LNCAP (cell line): ENCODE data around the gene C10orf62.

ENCODE experiments used
- CTCF ChIP-seq: fragments of 450-650 bp; IDR thresholded peaks from 2 replicates; pipeline ENCODE4 v1.5.1; 2017; ENCODE audit warnings: mild to moderate bottlenecking

C10orf62 gene

DNA sequence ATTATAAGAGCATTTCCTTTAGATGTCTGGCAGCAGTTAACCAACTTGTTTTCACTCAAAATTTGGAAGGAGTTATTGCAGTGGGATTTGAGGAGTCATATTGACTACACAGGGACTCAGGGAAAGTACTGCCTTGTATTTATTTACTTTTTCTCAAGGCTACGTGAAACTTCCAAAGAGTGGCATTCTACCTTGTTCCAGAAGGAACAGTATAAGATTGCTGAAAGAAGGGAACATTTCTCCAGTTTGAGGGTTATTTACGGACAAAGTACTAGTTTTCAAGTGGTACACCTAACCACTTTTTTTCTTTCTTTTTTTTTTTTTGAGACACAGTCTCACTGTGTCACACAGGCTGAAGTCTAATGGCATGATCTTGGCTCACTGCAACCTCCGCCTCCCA lies 38.7 kb downstream of the C10orf62 start:
- no peak for TF ChIP-seq CTCF

DNA sequence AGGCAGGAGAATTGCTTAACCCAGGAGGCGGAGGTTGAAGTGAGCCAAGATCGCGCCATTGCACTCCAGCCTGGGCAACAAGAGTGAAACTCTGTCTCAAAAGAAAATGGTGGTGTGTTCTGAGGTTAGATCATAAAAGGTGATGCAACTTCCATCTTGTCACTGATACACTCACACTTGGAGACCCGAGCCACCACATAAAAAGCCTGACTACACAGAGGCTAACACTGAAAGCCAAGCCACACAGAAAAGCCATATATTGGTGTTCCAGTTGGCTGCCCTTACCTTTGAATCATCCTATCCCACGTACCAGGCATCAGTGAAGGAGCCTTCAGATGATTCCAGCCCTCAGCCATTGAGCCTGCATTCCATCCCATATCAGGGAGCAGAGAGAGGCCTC lies 39.8 kb downstream of the C10orf62 start:
- TF ChIP-seq CTCF = no peak

GRCh38 chr10:97631098-97631497 lies 41.6 kb downstream of the C10orf62 start:
- no peak for TF ChIP-seq CTCF

DNA sequence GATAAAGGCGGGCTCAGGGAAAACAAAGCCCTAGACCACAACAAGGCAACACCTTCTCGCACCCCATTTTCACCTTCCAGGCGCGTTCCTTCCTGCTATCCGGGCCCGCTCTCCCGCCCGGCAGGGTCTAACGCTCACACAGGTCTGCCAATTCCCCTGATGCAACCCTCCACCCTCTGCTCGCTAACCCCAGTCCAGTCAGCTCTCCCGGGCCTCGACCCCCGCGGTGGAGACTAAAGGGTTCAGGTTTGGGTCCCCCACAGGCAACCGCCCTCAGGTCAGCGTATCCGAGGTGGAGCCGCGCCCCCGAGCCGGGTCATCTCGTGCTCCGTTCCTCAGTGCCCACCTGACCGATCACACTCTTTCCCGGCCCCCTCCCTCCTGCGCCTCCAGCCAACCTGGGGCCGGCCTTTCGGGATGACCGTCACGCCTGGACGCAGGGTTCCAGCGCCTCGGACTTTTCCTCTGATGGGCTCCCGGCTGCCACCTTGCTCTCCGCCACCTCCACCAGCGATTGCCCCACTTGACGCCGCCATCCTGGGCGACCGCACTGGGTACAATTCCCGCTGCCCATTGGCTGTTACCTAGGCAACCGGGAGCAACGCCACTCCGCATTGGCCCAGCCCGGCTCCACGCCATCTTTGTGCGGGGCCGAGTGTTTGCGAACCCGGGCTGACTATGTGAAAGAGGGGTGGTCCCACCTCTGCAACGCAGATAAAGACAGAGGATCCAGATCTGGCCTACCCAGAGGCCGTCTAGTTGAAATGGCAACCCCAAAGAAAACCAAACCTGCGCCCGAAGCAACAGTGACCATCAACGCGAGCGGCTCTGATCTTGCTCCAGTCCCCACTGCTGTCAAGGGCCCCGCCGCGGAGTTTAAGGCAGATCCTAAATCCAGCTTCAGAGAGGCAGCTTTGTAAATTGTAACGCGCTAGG lies 43.7 kb downstream of the C10orf62 start, which contains the start of gene MORN4:
Gene MORN4 (minus strand): TSS at position 552 of the 936 bp plus-strand sequence. CDS start 13,847 bp downstream, outside the sequence.
- TF ChIP-seq CTCF = no peak

GRCh38 chr10:97633921-97634320 lies 44.4 kb downstream of the C10orf62 start:
- no peak for TF ChIP-seq CTCF

- no peak for TF ChIP-seq CTCF
Observed at GRCh38 chr10:97635577-97635976, 46.1 kb downstream of the C10orf62 start.

DNA sequence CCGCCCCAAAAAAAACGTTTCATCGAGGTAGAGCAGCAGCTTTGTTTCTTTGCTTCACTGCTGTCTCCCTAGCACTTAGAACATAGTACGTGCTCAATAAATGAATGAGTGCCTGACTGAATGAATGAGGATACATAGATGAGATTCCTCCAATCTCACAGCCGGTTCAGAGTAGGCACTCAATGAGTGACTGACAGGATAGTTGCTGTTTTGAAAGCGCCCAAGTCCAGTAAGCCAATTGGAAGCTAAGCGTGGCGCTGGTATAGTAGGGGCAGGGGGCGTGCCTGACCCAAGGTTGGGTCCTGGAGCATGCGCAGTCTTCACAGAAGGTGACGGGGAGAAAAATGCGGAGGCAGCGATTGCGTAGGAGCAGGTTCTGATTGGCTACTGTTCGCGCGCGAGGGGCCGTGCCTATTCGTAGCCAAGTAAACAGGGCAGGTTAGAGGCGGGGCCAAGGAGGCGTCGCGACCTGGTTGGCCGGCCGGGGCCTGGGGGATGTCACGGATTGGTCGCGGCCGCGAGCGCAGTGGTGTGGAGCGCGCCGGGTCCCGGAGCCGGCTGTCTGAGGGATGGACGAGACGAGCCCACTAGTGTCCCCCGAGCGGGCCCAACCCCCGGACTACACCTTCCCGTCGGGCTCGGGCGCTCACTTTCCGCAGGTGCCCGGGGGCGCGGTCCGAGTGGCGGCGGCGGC lies 50.8 kb downstream of the C10orf62 start, which contains the start of gene PI4K2A:
Gene PI4K2A (plus strand): TSS at position 498 of the 694 bp plus-strand sequence. CDS start 72 bp downstream, at position 570.
- TF ChIP-seq CTCF = no peak
